ENCODE data around the gene TNFRSF18.

DNA sequence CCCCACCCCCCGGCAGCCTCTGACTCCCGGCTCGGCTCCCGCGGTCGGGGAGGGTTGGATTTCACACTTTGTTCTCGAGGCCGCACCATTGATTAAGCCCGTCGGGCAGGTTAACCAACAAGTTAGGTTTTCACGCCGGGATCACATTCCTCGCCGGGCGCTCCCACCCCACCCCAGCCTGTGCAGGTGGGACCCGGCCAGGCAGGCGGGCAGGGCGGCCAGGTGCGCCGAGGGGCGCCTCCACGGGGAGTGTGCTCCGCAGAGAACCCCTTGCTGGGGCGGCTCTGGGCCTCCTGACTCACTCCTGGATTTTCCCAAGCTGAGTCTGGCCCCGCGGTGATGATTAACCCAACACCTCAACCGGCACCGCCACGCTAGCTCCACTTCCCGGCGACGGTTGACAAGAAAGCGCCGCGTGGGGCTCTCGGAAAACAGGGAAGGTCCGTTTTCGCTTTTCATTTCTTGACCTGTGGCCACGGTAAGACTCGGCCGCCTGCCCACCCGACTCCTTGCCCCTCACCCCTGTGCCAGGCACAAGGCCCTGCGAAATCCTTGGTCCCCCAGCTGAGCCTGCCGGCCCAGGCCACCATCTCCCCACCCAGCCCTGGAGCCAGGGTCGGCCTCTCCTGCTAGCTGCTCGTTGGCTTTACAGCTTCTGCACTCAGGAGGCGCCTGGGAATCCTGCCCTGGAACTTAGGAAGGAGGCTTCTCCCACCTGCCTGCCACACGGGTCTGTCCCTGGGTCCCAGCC, 41.5 kb downstream of the TNFRSF18 start:
- TF ChIP-seq POLR2AphosphoS5 (IDR thresholded peaks at IDR 0.05; ENCODE audit: low read depth) (no peak), SPI1 (IDR thresholded peaks at IDR 0.05; ENCODE audit: borderline replicate concordance, low read depth) (no peak), GABPA (IDR thresholded peaks at IDR 0.05; ENCODE audit: low read depth) (no peak)
- TF ChIP-seq, protein P1, sequence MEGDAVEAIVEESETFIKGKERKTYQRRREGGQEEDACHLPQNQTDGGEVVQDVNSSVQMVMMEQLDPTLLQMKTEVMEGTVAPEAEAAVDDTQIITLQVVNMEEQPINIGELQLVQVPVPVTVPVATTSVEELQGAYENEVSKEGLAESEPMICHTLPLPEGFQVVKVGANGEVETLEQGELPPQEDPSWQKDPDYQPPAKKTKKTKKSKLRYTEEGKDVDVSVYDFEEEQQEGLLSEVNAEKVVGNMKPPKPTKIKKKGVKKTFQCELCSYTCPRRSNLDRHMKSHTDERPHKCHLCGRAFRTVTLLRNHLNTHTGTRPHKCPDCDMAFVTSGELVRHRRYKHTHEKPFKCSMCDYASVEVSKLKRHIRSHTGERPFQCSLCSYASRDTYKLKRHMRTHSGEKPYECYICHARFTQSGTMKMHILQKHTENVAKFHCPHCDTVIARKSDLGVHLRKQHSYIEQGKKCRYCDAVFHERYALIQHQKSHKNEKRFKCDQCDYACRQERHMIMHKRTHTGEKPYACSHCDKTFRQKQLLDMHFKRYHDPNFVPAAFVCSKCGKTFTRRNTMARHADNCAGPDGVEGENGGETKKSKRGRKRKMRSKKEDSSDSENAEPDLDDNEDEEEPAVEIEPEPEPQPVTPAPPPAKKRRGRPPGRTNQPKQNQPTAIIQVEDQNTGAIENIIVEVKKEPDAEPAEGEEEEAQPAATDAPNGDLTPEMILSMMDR (IDR thresholded peaks at IDR 0.05; ENCODE audit: insufficient read depth, low read length), result no peak
- TF ChIP-seq, protein P2, sequence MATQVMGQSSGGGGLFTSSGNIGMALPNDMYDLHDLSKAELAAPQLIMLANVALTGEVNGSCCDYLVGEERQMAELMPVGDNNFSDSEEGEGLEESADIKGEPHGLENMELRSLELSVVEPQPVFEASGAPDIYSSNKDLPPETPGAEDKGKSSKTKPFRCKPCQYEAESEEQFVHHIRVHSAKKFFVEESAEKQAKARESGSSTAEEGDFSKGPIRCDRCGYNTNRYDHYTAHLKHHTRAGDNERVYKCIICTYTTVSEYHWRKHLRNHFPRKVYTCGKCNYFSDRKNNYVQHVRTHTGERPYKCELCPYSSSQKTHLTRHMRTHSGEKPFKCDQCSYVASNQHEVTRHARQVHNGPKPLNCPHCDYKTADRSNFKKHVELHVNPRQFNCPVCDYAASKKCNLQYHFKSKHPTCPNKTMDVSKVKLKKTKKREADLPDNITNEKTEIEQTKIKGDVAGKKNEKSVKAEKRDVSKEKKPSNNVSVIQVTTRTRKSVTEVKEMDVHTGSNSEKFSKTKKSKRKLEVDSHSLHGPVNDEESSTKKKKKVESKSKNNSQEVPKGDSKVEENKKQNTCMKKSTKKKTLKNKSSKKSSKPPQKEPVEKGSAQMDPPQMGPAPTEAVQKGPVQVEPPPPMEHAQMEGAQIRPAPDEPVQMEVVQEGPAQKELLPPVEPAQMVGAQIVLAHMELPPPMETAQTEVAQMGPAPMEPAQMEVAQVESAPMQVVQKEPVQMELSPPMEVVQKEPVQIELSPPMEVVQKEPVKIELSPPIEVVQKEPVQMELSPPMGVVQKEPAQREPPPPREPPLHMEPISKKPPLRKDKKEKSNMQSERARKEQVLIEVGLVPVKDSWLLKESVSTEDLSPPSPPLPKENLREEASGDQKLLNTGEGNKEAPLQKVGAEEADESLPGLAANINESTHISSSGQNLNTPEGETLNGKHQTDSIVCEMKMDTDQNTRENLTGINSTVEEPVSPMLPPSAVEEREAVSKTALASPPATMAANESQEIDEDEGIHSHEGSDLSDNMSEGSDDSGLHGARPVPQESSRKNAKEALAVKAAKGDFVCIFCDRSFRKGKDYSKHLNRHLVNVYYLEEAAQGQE (IDR thresholded peaks at IDR 0.05; ENCODE audit: insufficient replicate concordance, low read depth), result no peak
